ENCODE measurements around the gene ASB11. TPM values are rescaled to one million over a fixed set of nuclear protein-coding genes. Genes with fewer than 3 reads are reported as not detected.
"Not testable (repeated sequence)": the region's sequence is repeated elsewhere in the genome, so short reads cannot be mapped to it uniquely, and the experiment has no call there.

Gene ASB11
- total RNA-seq, 1 donor from 2014 or later: not detected

- H3K4me1 Mint-ChIP-seq (ENCODE audit: unreplicated experiment): peaks cover 4% of the 10 kb centered on the region
- DNase-seq (ENCODE audit: extremely low spot score, unreplicated experiment): no peak
- no peaks in the 10 kb centered on the region for H3K9me3 Mint-ChIP-seq (ENCODE audit: unreplicated experiment)
- H3K4me3 Mint-ChIP-seq (ENCODE audit: unreplicated experiment): no peak overlapping the region
- no peaks in the 10 kb centered on the region for H3K27me3 Mint-ChIP-seq (ENCODE audit: unreplicated experiment)
- no peak for TF ChIP-seq CTCF (IDR thresholded peaks at IDR 0.05)
- H3K27ac Mint-ChIP-seq (ENCODE audit: unreplicated experiment): no peak overlapping the region
- no peaks in the 10 kb centered on the region for H3K36me3 Mint-ChIP-seq (ENCODE audit: unreplicated experiment)
Observed at GRCh38 chrX:15314472-15314871, 968 bp downstream of the ASB11 start.

GRCh38 chrX:15311119-15311518, 4.3 kb downstream of the ASB11 start:
- H3K4me3 Mint-ChIP-seq (ENCODE audit: unreplicated experiment): no peak overlapping the region
- no peaks in the 10 kb centered on the region for H3K36me3 Mint-ChIP-seq (ENCODE audit: unreplicated experiment)
- H3K4me1 Mint-ChIP-seq (ENCODE audit: unreplicated experiment): peaks cover 4% of the 10 kb centered on the region
- H3K27ac Mint-ChIP-seq (ENCODE audit: unreplicated experiment): no peak overlapping the region
- DNase-seq (ENCODE audit: extremely low spot score, unreplicated experiment): no peak
- no peaks in the 10 kb centered on the region for H3K9me3 Mint-ChIP-seq (ENCODE audit: unreplicated experiment)
- no peaks in the 10 kb centered on the region for H3K27me3 Mint-ChIP-seq (ENCODE audit: unreplicated experiment)
- TF ChIP-seq CTCF (IDR thresholded peaks at IDR 0.05): no peak

GRCh38 chrX:15310117-15310516, 5.3 kb downstream of the ASB11 start:
- no peak overlapping the region for H3K4me3 Mint-ChIP-seq (ENCODE audit: unreplicated experiment)
- no peak overlapping the region for H3K27ac Mint-ChIP-seq (ENCODE audit: unreplicated experiment)
- no peaks in the 10 kb centered on the region for H3K27me3 Mint-ChIP-seq (ENCODE audit: unreplicated experiment)
- H3K4me1 Mint-ChIP-seq (ENCODE audit: unreplicated experiment): peaks cover 4% of the 10 kb centered on the region
- no peak for TF ChIP-seq CTCF (IDR thresholded peaks at IDR 0.05)
- DNase-seq (ENCODE audit: extremely low spot score, unreplicated experiment): no peak
- no peaks in the 10 kb centered on the region for H3K9me3 Mint-ChIP-seq (ENCODE audit: unreplicated experiment)
- H3K36me3 Mint-ChIP-seq (ENCODE audit: unreplicated experiment): no peaks in the 10 kb centered on the region

- H3K27me3 Mint-ChIP-seq (ENCODE audit: unreplicated experiment); H3K27ac Mint-ChIP-seq (ENCODE audit: unreplicated experiment); H3K9me3 Mint-ChIP-seq (ENCODE audit: unreplicated experiment): not testable (repeated sequence)
Observed at GRCh38 chrX:15305899-15306298, 9.5 kb downstream of the ASB11 start.

GRCh38 chrX:15301924-15302323, 13.5 kb downstream of the ASB11 start:
- no peaks in the 10 kb centered on the region for H3K4me1 Mint-ChIP-seq (ENCODE audit: unreplicated experiment)
- H3K27me3 Mint-ChIP-seq (ENCODE audit: unreplicated experiment): peaks cover 3% of the 10 kb centered on the region
- no peak overlapping the region for H3K4me3 Mint-ChIP-seq (ENCODE audit: unreplicated experiment)
- H3K9me3 Mint-ChIP-seq (ENCODE audit: unreplicated experiment): no peaks in the 10 kb centered on the region
- H3K36me3 Mint-ChIP-seq (ENCODE audit: unreplicated experiment): no peaks in the 10 kb centered on the region
- no peak overlapping the region for H3K27ac Mint-ChIP-seq (ENCODE audit: unreplicated experiment)
- TF ChIP-seq CTCF (IDR thresholded peaks at IDR 0.05): no peak
- no peak for DNase-seq (ENCODE audit: extremely low spot score, unreplicated experiment)

More at GRCh38 chrX:15305899-15306298, 9.5 kb downstream of the ASB11 start:
- not testable (repeated sequence) for H3K4me3 Mint-ChIP-seq (ENCODE audit: unreplicated experiment); H3K36me3 Mint-ChIP-seq (ENCODE audit: unreplicated experiment); H3K4me1 Mint-ChIP-seq (ENCODE audit: unreplicated experiment); DNase-seq (ENCODE audit: extremely low spot score, unreplicated experiment)

Data from osteocyte (in vitro differentiated cells).